WTC11 (cell line): Measurements from ENCODE around the gene SLC4A8. TPM values are rescaled to one million over a fixed set of nuclear protein-coding genes. Genes with fewer than 3 reads are reported as not detected.

Experiments
- ATAC-seq: fragments of 200-7000 bp; cut with Tn5 transposase; 2 replicates; pipeline ENCODE4 v1.10.0; 2021; ENCODE audit warnings: mild to moderate bottlenecking, moderate library complexity
- CTCF ChIA-PET: fragments of 300-600 bp; sonication (Branson Sonifier 250); formaldehyde crosslinking; loops from one replicate; lab custom pipeline; 2021; ENCODE audit warnings: antibody characterized with exemption; lab: Charles Lee
- POLR2A ChIA-PET: fragments of 350-600 bp; sonication (Branson Sonifier 250); formaldehyde crosslinking; loops from one replicate; lab custom pipeline; 2021; ENCODE audit warnings: antibody characterized with exemption; lab: Charles Lee
- DNase-seq: peaks from one replicate; pipeline ENCODE4 v3.0.0; 2021; ENCODE audit warnings: low spot score
- H3K27ac Mint-ChIP-seq: 2 replicates; pipeline ENCODE4 v1.8.0; 2021; ENCODE audit warnings: mixed read lengths
- H3K27me3 Mint-ChIP-seq: 2 replicates; pipeline ENCODE4 v1.8.0; 2021; ENCODE audit warnings: low read depth, mild to moderate bottlenecking, moderate library complexity, mixed read lengths
- H3K36me3 Mint-ChIP-seq: 2 replicates; pipeline ENCODE4 v1.8.0; 2021; ENCODE audit warnings: mixed read lengths
- H3K4me1 Mint-ChIP-seq: 2 replicates; pipeline ENCODE4 v1.8.0; 2022; ENCODE audit warnings: mixed read lengths
- H3K4me3 Mint-ChIP-seq: 2 replicates; pipeline ENCODE4 v1.8.0; 2021; ENCODE audit warnings: mild to moderate bottlenecking, moderate library complexity, mixed read lengths
- H3K9me3 Mint-ChIP-seq: 2 replicates; pipeline ENCODE4 v1.8.0; 2021; ENCODE audit warnings: mixed read lengths
- ATF1 ChIP-seq: sonication (generic); formaldehyde crosslinking; IDR thresholded peaks from 2 replicates; pipeline ENCODE4 v1.8.1; 2023; ENCODE audit warnings: mild to moderate bottlenecking, moderate library complexity, missing genetic modification reagents
- FOXK1 ChIP-seq: sonication (generic); formaldehyde crosslinking; IDR thresholded peaks from 2 replicates; pipeline ENCODE4 v1.8.0; 2022; ENCODE audit warnings: mild to moderate bottlenecking, moderate library complexity, missing genetic modification reagents
- JUN ChIP-seq: sonication (generic); formaldehyde crosslinking; IDR thresholded peaks from 2 replicates; pipeline ENCODE4 v1.8.0; 2023; ENCODE audit warnings: mild to moderate bottlenecking, missing genetic modification reagents
- MXD4 ChIP-seq: fragments of 250-450 bp; sonication (Bioruptor Pico); IDR thresholded peaks from 2 replicates; pipeline ENCODE4 v1.8.0; 2021; ENCODE audit warnings: mild to moderate bottlenecking, moderate library complexity, borderline replicate concordance
- MYBL2 ChIP-seq: sonication (generic); formaldehyde crosslinking; IDR thresholded peaks from 2 replicates; pipeline ENCODE4 v1.8.1; 2023; ENCODE audit warnings: mild to moderate bottlenecking, moderate library complexity, missing genetic modification reagents
- OVOL2 ChIP-seq: fragments of 250-450 bp; sonication (Bioruptor Pico); IDR thresholded peaks from 2 replicates; pipeline ENCODE4 v1.9.0; 2021; ENCODE audit warnings: mild to moderate bottlenecking, borderline replicate concordance
- RELA ChIP-seq: sonication (generic); formaldehyde crosslinking; IDR thresholded peaks from 2 replicates; pipeline ENCODE4 v1.8.1; 2022; ENCODE audit warnings: missing genetic modification reagents, mild to moderate bottlenecking, borderline replicate concordance
- RORB ChIP-seq: fragments of 250-450 bp; sonication (Bioruptor Pico); IDR thresholded peaks from 2 replicates; pipeline ENCODE4 v1.9.0; 2021; ENCODE audit warnings: mild to moderate bottlenecking
- SMAD3 ChIP-seq: sonication (generic); formaldehyde crosslinking; IDR thresholded peaks from 2 replicates; pipeline ENCODE4 v1.8.0; 2022; ENCODE audit warnings: missing genetic modification reagents, mild to moderate bottlenecking, borderline replicate concordance
- SMAD4 ChIP-seq: sonication (generic); formaldehyde crosslinking; IDR thresholded peaks from 2 replicates; pipeline ENCODE4 v1.8.0; 2022; ENCODE audit warnings: mild to moderate bottlenecking, missing genetic modification reagents
- SP1 ChIP-seq: sonication (generic); formaldehyde crosslinking; conservative IDR thresholded peaks from 2 replicates; pipeline ENCODE4 v1.8.1; 2022; ENCODE audit warnings: missing genetic modification reagents
- TEAD1 ChIP-seq: sonication (generic); formaldehyde crosslinking; IDR thresholded peaks from 2 replicates; pipeline ENCODE4 v1.8.0; 2022; ENCODE audit warnings: mild to moderate bottlenecking, missing genetic modification reagents
- TEAD4 ChIP-seq: sonication (generic); formaldehyde crosslinking; IDR thresholded peaks from 2 replicates; pipeline ENCODE4 v1.8.0; 2022; ENCODE audit warnings: mild to moderate bottlenecking, missing genetic modification reagents
- ZNF121 ChIP-seq: sonication (generic); formaldehyde crosslinking; IDR thresholded peaks from 2 replicates; pipeline ENCODE4 v1.8.0; 2023; ENCODE audit warnings: missing genetic modification reagents
- ZNF138 ChIP-seq: sonication (generic); formaldehyde crosslinking; conservative IDR thresholded peaks from 2 replicates; pipeline ENCODE4 v1.8.1; 2022; ENCODE audit warnings: mild to moderate bottlenecking, moderate library complexity, missing genetic modification reagents
- total RNA-seq: library from RNA; stranded (reverse); gene quantifications from 3 replicates; pipeline ENCODE4 v1.2.3, GENCODE V29; 2021
- TF ChIP-seq, protein P1 (sequence below): sonication (generic); formaldehyde crosslinking; IDR thresholded peaks from 2 replicates; pipeline ENCODE4 v1.8.1; 2022; ENCODE audit warnings: missing genetic modification reagents, borderline replicate concordance
- TF ChIP-seq, protein P2 (sequence below): sonication (generic); formaldehyde crosslinking; conservative IDR thresholded peaks from 2 replicates; pipeline ENCODE4 v1.8.1; 2023; ENCODE audit warnings: mild to moderate bottlenecking, low read depth, missing genetic modification reagents, moderate library complexity
- TF ChIP-seq, protein P3 (sequence below): sonication (generic); formaldehyde crosslinking; IDR thresholded peaks from 2 replicates; pipeline ENCODE4 v1.8.1; 2023; ENCODE audit warnings: mild to moderate bottlenecking, missing genetic modification reagents, borderline replicate concordance
- TF ChIP-seq, protein P4 (sequence below): sonication (generic); formaldehyde crosslinking; IDR thresholded peaks from 2 replicates; pipeline ENCODE4 v1.8.0; 2023; ENCODE audit warnings: missing genetic modification reagents, mild to moderate bottlenecking, borderline replicate concordance

The SLC4A8 gene
- total RNA-seq, 1 experiment from 2014 or later: 16.9 TPM

DNA sequence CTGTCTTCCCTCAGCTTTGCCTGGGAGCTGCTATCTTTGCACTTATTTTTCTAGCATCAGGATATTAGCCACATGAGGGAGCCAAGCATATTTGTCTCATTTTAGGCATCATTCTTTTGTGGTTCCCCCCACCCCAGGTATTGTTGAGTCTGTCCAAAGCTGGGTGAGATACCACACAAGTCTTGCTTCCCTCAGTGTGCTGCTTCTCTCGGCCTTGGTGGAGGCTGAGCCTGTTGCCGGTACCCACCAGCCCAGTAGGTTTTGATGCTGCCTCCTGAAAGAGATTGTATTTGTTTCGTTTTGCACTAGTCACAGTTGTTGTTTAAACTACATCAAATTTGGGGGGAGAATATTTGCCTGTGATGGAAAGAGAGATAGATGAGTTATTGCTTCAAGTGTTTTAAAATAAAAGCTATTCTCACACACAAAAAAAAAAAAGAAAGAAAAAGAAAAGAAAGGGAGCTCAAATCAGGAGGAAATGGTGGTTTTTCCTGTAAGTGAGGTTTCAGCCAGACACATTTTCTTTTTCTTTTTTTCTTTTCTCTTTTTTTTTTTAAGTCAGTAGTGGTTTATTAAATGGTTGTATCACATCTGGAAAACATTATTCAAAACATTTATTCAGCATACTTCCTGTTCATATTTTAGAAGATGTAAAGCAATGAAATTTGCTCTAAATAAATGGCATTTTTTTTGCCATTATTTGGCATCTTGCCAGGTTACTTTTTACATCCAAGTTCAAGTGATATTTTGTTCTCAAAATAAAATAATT is 58.5 kb downstream of the SLC4A8 start:
- no peak overlapping the region for H3K27ac Mint-ChIP-seq
- H3K4me1 Mint-ChIP-seq: no peaks in the 10 kb centered on the region
- ChIA-PET POLR2A (interaction anchor here (0.6 to 0.7 kb wide), 2 partner anchors 1372 to 1916 kb away, joined by 3 to 4 read pairs; no protein-coding TSS in a partner anchor), CTCF (interaction anchor here (1.0 kb wide), 1 partner anchor 62 kb away, joined by 4 read pairs; no protein-coding TSS in a partner anchor)
- no peak overlapping the region for H3K4me3 Mint-ChIP-seq
- no peaks in the 10 kb centered on the region for H3K9me3 Mint-ChIP-seq
- no peak for DNase-seq
- ATAC-seq: no peak
- H3K27me3 Mint-ChIP-seq: no peaks in the 10 kb centered on the region
- no peaks in the 10 kb centered on the region for H3K36me3 Mint-ChIP-seq
- TF ChIP-seq, protein P1, sequence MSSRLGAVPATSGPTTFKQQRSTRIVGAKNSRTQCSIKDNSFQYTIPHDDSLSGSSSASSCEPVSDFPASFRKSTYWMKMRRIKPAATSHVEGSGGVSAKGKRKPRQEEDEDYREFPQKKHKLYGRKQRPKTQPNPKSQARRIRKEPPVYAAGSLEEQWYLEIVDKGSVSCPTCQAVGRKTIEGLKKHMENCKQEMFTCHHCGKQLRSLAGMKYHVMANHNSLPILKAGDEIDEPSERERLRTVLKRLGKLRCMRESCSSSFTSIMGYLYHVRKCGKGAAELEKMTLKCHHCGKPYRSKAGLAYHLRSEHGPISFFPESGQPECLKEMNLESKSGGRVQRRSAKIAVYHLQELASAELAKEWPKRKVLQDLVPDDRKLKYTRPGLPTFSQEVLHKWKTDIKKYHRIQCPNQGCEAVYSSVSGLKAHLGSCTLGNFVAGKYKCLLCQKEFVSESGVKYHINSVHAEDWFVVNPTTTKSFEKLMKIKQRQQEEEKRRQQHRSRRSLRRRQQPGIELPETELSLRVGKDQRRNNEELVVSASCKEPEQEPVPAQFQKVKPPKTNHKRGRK: no peak
- TF ChIP-seq, protein P2, sequence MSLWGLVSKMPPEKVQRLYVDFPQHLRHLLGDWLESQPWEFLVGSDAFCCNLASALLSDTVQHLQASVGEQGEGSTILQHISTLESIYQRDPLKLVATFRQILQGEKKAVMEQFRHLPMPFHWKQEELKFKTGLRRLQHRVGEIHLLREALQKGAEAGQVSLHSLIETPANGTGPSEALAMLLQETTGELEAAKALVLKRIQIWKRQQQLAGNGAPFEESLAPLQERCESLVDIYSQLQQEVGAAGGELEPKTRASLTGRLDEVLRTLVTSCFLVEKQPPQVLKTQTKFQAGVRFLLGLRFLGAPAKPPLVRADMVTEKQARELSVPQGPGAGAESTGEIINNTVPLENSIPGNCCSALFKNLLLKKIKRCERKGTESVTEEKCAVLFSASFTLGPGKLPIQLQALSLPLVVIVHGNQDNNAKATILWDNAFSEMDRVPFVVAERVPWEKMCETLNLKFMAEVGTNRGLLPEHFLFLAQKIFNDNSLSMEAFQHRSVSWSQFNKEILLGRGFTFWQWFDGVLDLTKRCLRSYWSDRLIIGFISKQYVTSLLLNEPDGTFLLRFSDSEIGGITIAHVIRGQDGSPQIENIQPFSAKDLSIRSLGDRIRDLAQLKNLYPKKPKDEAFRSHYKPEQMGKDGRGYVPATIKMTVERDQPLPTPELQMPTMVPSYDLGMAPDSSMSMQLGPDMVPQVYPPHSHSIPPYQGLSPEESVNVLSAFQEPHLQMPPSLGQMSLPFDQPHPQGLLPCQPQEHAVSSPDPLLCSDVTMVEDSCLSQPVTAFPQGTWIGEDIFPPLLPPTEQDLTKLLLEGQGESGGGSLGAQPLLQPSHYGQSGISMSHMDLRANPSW (CRISPR knock-in tag): no peak
- TF ChIP-seq SMAD3 (CRISPR knock-in tag) (no peak), FOXK1 (CRISPR knock-in tag) (no peak), ZNF121 (CRISPR knock-in tag) (no peak), TEAD4 (CRISPR knock-in tag) (no peak), ATF1 (CRISPR knock-in tag) (no peak), OVOL2 (CRISPR knock-in tag) (no peak)
- TF ChIP-seq, protein P3, sequence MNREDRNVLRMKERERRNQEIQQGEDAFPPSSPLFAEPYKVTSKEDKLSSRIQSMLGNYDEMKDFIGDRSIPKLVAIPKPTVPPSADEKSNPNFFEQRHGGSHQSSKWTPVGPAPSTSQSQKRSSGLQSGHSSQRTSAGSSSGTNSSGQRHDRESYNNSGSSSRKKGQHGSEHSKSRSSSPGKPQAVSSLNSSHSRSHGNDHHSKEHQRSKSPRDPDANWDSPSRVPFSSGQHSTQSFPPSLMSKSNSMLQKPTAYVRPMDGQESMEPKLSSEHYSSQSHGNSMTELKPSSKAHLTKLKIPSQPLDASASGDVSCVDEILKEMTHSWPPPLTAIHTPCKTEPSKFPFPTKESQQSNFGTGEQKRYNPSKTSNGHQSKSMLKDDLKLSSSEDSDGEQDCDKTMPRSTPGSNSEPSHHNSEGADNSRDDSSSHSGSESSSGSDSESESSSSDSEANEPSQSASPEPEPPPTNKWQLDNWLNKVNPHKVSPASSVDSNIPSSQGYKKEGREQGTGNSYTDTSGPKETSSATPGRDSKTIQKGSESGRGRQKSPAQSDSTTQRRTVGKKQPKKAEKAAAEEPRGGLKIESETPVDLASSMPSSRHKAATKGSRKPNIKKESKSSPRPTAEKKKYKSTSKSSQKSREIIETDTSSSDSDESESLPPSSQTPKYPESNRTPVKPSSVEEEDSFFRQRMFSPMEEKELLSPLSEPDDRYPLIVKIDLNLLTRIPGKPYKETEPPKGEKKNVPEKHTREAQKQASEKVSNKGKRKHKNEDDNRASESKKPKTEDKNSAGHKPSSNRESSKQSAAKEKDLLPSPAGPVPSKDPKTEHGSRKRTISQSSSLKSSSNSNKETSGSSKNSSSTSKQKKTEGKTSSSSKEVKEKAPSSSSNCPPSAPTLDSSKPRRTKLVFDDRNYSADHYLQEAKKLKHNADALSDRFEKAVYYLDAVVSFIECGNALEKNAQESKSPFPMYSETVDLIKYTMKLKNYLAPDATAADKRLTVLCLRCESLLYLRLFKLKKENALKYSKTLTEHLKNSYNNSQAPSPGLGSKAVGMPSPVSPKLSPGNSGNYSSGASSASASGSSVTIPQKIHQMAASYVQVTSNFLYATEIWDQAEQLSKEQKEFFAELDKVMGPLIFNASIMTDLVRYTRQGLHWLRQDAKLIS: no peak

DNA sequence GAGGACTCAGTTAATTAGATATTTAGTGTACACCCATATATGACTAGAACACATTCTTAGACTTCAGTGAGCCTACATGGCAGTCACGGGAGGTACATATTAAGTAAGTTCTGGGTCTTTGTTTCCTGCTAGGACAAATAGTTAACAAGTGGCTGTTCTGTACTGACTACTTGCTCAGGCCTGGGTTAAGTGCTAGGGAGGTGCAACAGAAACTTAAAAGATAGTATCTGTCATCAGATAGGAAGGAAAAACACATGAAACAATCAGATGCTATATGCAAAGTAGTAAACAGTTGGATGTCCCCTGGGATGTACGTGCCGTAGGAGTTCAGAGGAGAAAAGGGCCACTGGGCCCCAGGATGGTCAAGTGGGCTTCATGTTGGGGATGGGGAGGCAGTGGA is 59.5 kb downstream of the SLC4A8 start:
- DNase-seq: no peak
- Mint-ChIP-seq H3K9me3 (no peaks in the 10 kb centered on the region), H3K36me3 (no peaks in the 10 kb centered on the region), H3K27ac (no peak overlapping the region), H3K27me3 (no peaks in the 10 kb centered on the region), H3K4me3 (no peak overlapping the region), H3K4me1 (no peaks in the 10 kb centered on the region)
- ChIA-PET POLR2A (no interaction called here), CTCF (no interaction called here)
- ATAC-seq: no peak
- TF ChIP-seq, protein P4, sequence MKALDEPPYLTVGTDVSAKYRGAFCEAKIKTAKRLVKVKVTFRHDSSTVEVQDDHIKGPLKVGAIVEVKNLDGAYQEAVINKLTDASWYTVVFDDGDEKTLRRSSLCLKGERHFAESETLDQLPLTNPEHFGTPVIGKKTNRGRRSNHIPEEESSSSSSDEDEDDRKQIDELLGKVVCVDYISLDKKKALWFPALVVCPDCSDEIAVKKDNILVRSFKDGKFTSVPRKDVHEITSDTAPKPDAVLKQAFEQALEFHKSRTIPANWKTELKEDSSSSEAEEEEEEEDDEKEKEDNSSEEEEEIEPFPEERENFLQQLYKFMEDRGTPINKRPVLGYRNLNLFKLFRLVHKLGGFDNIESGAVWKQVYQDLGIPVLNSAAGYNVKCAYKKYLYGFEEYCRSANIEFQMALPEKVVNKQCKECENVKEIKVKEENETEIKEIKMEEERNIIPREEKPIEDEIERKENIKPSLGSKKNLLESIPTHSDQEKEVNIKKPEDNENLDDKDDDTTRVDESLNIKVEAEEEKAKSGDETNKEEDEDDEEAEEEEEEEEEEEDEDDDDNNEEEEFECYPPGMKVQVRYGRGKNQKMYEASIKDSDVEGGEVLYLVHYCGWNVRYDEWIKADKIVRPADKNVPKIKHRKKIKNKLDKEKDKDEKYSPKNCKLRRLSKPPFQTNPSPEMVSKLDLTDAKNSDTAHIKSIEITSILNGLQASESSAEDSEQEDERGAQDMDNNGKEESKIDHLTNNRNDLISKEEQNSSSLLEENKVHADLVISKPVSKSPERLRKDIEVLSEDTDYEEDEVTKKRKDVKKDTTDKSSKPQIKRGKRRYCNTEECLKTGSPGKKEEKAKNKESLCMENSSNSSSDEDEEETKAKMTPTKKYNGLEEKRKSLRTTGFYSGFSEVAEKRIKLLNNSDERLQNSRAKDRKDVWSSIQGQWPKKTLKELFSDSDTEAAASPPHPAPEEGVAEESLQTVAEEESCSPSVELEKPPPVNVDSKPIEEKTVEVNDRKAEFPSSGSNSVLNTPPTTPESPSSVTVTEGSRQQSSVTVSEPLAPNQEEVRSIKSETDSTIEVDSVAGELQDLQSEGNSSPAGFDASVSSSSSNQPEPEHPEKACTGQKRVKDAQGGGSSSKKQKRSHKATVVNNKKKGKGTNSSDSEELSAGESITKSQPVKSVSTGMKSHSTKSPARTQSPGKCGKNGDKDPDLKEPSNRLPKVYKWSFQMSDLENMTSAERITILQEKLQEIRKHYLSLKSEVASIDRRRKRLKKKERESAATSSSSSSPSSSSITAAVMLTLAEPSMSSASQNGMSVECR: no peak
- TF ChIP-seq MXD4 (CRISPR knock-in tag) (no peak), RELA (no peak), SMAD3 (CRISPR knock-in tag) (no peak), TEAD1 (CRISPR knock-in tag) (no peak), JUN (CRISPR knock-in tag) (no peak), SP1 (CRISPR knock-in tag) (no peak), ZNF138 (CRISPR knock-in tag) (no peak), MYBL2 (CRISPR knock-in tag) (no peak), SMAD4 (CRISPR knock-in tag) (no peak), RORB (CRISPR knock-in tag) (no peak)
- TF ChIP-seq, protein P2 (CRISPR knock-in tag): no peak
